ENCODE results near the gene SLC36A1. TPM values are rescaled to one million over a fixed set of nuclear protein-coding genes. Genes with fewer than 3 reads are reported as not detected.
"Not testable (repeated sequence)": the region's sequence is repeated elsewhere in the genome, so short reads cannot be mapped to it uniquely, and the experiment has no call there.

The SLC36A1 gene
- total RNA-seq, 5 donors from 2014 or later (not counting 1 experiment from before 2014, with no cell fraction given): 5.1 to 8.5 (median 6.3) TPM

- Mint-ChIP-seq H3K4me3 (no peak overlapping the region), H3K27me3 (peaks cover 10 to 17% of the 10 kb centered on the region in 2 donors), H3K27ac (no peak overlapping the region), H3K36me3 (peaks cover 7% of the 10 kb centered on the region), H3K4me1 (no peaks in the 10 kb centered on the region), H3K9me3 (peaks cover 5 to 26% (median 11%) of the 10 kb centered on the region in 3 donors)
- Histone ChIP-seq H3K36me3 (ENCODE audit: control insufficient read depth in 2 of 2, extremely low read depth in 1 of 2, insufficient read depth in 1 of 2, low read length in 1 of 2) (no peaks in the 10 kb centered on the region), H3K27me3 (replicated peaks in 1 of 2; ENCODE audit: control insufficient read depth in 2 of 2, extremely low read depth in 1 of 2, insufficient read depth in 2 of 2, low read length in 1 of 2) (peaks cover 0 to 8% of the 10 kb centered on the region in 2 experiments), H3K4me3 (ENCODE audit: control insufficient read depth in 1 of 2, extremely low read depth in 1 of 2, low read length in 1 of 2) (no peak overlapping the region), H3K9me3 (no peaks in the 10 kb centered on the region), H3K27ac (ENCODE audit: low read length) (no peak overlapping the region), H3K4me1 (ENCODE audit: control insufficient read depth in 1 of 2, extremely low read depth in 1 of 2, insufficient read depth in 2 of 2, low read length in 2 of 2) (no peaks in the 10 kb centered on the region)
- CTCF ChIA-PET: no interaction called here
- POLR2A ChIA-PET: no interaction called here
- ATAC-seq (replicated peaks in 1 of 4) (no peak), DNase-seq (no peak)
- 45% methylated on average over 2 of the region's 3 CpGs for WGBS (ENCODE audit: insufficient coverage)
Observed at GRCh38 chr5:151414536-151414935, 32.9 kb upstream of the SLC36A1 start.

- H3K27ac Mint-ChIP-seq: no peak overlapping the region
- H3K4me3 Mint-ChIP-seq: no peak overlapping the region
- no peaks in the 10 kb centered on the region for H3K4me1 Mint-ChIP-seq
- no peak overlapping the region for H3K27ac ChIP-seq (ENCODE audit: low read length)
- H3K4me3 ChIP-seq (ENCODE audit: control insufficient read depth in 1 of 2, extremely low read depth in 1 of 2, low read length in 1 of 2): no peak overlapping the region
- no peak for DNase-seq
- H3K9me3 ChIP-seq: no peaks in the 10 kb centered on the region
- H3K27me3 Mint-ChIP-seq: peaks cover 14 to 16% of the 10 kb centered on the region in 2 donors
- H3K27me3 ChIP-seq (replicated peaks in 1 of 2; ENCODE audit: control insufficient read depth in 2 of 2, extremely low read depth in 1 of 2, insufficient read depth in 2 of 2, low read length in 1 of 2): peaks cover 0 to 7% of the 10 kb centered on the region in 2 experiments
- peaks cover 7% of the 10 kb centered on the region for H3K36me3 Mint-ChIP-seq
- no peaks in the 10 kb centered on the region for H3K4me1 ChIP-seq (ENCODE audit: control insufficient read depth in 1 of 2, extremely low read depth in 1 of 2, insufficient read depth in 2 of 2, low read length in 2 of 2)
- ChIA-PET POLR2A (no interaction called here), CTCF (no interaction called here)
- H3K36me3 ChIP-seq (ENCODE audit: control insufficient read depth in 2 of 2, extremely low read depth in 1 of 2, insufficient read depth in 1 of 2, low read length in 1 of 2): no peaks in the 10 kb centered on the region
- peaks cover 5 to 26% (median 11%) of the 10 kb centered on the region in 3 donors for H3K9me3 Mint-ChIP-seq
- ATAC-seq (replicated peaks in 1 of 4): no peak
Observed at GRCh38 chr5:151417712-151418111, 29.7 kb upstream of the SLC36A1 start.

- H3K4me3 ChIP-seq (ENCODE audit: control insufficient read depth in 1 of 2, extremely low read depth in 1 of 2, low read length in 1 of 2): no peak overlapping the region
- no peaks in the 10 kb centered on the region for H3K9me3 ChIP-seq
- Mint-ChIP-seq H3K9me3 (peaks cover 5 to 26% (median 11%) of the 10 kb centered on the region in 3 donors), H3K36me3 (peaks cover 7% of the 10 kb centered on the region), H3K4me3 (no peak overlapping the region), H3K4me1 (no peaks in the 10 kb centered on the region), H3K27ac (no peak overlapping the region), H3K27me3 (peaks cover 21 to 22% of the 10 kb centered on the region in 2 donors)
- no peaks in the 10 kb centered on the region for H3K4me1 ChIP-seq (ENCODE audit: control insufficient read depth in 1 of 2, extremely low read depth in 1 of 2, insufficient read depth in 2 of 2, low read length in 2 of 2)
- no peak for ATAC-seq (replicated peaks in 1 of 4)
- peaks cover 0 to 7% of the 10 kb centered on the region in 2 experiments for H3K27me3 ChIP-seq (replicated peaks in 1 of 2; ENCODE audit: control insufficient read depth in 2 of 2, extremely low read depth in 1 of 2, insufficient read depth in 2 of 2, low read length in 1 of 2)
- ChIA-PET POLR2A (no interaction called here), CTCF (interaction anchor here in 1 of 2 donors (0.6 kb wide), 1 partner anchor 206 kb away, joined by 4 read pairs; no protein-coding TSS in a partner anchor)
- no peak for DNase-seq
- 78% methylated on average over 3 of the region's 6 CpGs for WGBS (ENCODE audit: insufficient coverage)
- no peaks in the 10 kb centered on the region for H3K36me3 ChIP-seq (ENCODE audit: control insufficient read depth in 2 of 2, extremely low read depth in 1 of 2, insufficient read depth in 1 of 2, low read length in 1 of 2)
- H3K27ac ChIP-seq (ENCODE audit: low read length): no peak overlapping the region
Observed at GRCh38 chr5:151420127-151420526, 27.3 kb upstream of the SLC36A1 start.

GRCh38 chr5:151424892-151425523 lies 22.4 kb upstream of the SLC36A1 start:
- Mint-ChIP-seq H3K4me1 (no peaks in the 10 kb centered on the region), H3K27ac (no peak overlapping the region), H3K9me3 (peaks cover 0 to 4% (median 0%) of the 10 kb centered on the region in 3 donors), H3K27me3 (peaks cover 22 to 24% of the 10 kb centered on the region in 2 donors), H3K36me3 (no peaks in the 10 kb centered on the region), H3K4me3 (no peak overlapping the region)
- ATAC-seq (replicated peaks in 1 of 4) (no peak), DNase-seq (no peak)
- Histone ChIP-seq H3K4me1 (ENCODE audit: control insufficient read depth in 1 of 2, extremely low read depth in 1 of 2, insufficient read depth in 2 of 2, low read length in 2 of 2) (no peaks in the 10 kb centered on the region), H3K4me3 (ENCODE audit: control insufficient read depth in 1 of 2, extremely low read depth in 1 of 2, low read length in 1 of 2) (no peak overlapping the region), H3K36me3 (ENCODE audit: control insufficient read depth in 2 of 2, extremely low read depth in 1 of 2, insufficient read depth in 1 of 2, low read length in 1 of 2) (no peaks in the 10 kb centered on the region), H3K9me3 (no peaks in the 10 kb centered on the region), H3K27me3 (replicated peaks in 1 of 2; ENCODE audit: control insufficient read depth in 2 of 2, extremely low read depth in 1 of 2, insufficient read depth in 2 of 2, low read length in 1 of 2) (peaks cover 2 to 7% of the 10 kb centered on the region in 2 experiments), H3K27ac (ENCODE audit: low read length) (no peak overlapping the region)
- WGBS (ENCODE audit: insufficient coverage): no CpG with 5 or more reads among the region's 8 CpGs
- ChIA-PET CTCF (interaction anchor here in 1 of 2 donors (0.6 kb wide), 1 partner anchor 1056 kb away, joined by 3 read pairs; no protein-coding TSS in a partner anchor), POLR2A (no interaction called here)

GRCh38 chr5:151426347-151426746 lies 21.1 kb upstream of the SLC36A1 start:
- WGBS (ENCODE audit: insufficient coverage): no CpG with 5 or more reads among the region's 6 CpGs
- H3K4me3 Mint-ChIP-seq: not testable (repeated sequence)

GRCh38 chr5:151427258-151427657 lies 20.1 kb upstream of the SLC36A1 start:
- ChIA-PET CTCF (no interaction called here), POLR2A (no interaction called here)
- Histone ChIP-seq H3K9me3 (no peaks in the 10 kb centered on the region), H3K27ac (ENCODE audit: low read length) (no peak overlapping the region), H3K27me3 (replicated peaks in 1 of 2; ENCODE audit: control insufficient read depth in 2 of 2, extremely low read depth in 1 of 2, insufficient read depth in 2 of 2, low read length in 1 of 2) (peaks cover 2 to 6% of the 10 kb centered on the region in 2 experiments), H3K36me3 (ENCODE audit: control insufficient read depth in 2 of 2, extremely low read depth in 1 of 2, insufficient read depth in 1 of 2, low read length in 1 of 2) (no peaks in the 10 kb centered on the region), H3K4me1 (ENCODE audit: control insufficient read depth in 1 of 2, extremely low read depth in 1 of 2, insufficient read depth in 2 of 2, low read length in 2 of 2) (no peaks in the 10 kb centered on the region), H3K4me3 (ENCODE audit: control insufficient read depth in 1 of 2, extremely low read depth in 1 of 2, low read length in 1 of 2) (no peak overlapping the region)
- no CpG with 5 or more reads among the region's 2 CpGs for WGBS (ENCODE audit: insufficient coverage)
- Mint-ChIP-seq H3K9me3 (peaks cover 0 to 4% (median 0%) of the 10 kb centered on the region in 3 donors), H3K27ac (no peak overlapping the region), H3K4me3 (no peak overlapping the region), H3K36me3 (no peaks in the 10 kb centered on the region), H3K27me3 (peaks cover 13 to 19% of the 10 kb centered on the region in 2 donors), H3K4me1 (no peaks in the 10 kb centered on the region)
- no peak for ATAC-seq (replicated peaks in 1 of 4)
- no peak for DNase-seq

More at GRCh38 chr5:151426347-151426746, 21.1 kb upstream of the SLC36A1 start:
- H3K36me3 ChIP-seq (ENCODE audit: control insufficient read depth in 2 of 2, extremely low read depth in 1 of 2, insufficient read depth in 1 of 2, low read length in 1 of 2); H3K4me3 ChIP-seq (ENCODE audit: control insufficient read depth in 1 of 2, extremely low read depth in 1 of 2, low read length in 1 of 2); H3K27ac ChIP-seq (ENCODE audit: low read length); H3K27ac Mint-ChIP-seq; CTCF ChIA-PET; POLR2A ChIA-PET; ATAC-seq (replicated peaks in 1 of 4); H3K4me1 Mint-ChIP-seq; H3K9me3 Mint-ChIP-seq; DNase-seq; H3K36me3 Mint-ChIP-seq; H3K27me3 ChIP-seq (replicated peaks in 1 of 2; ENCODE audit: control insufficient read depth in 2 of 2, extremely low read depth in 1 of 2, insufficient read depth in 2 of 2, low read length in 1 of 2); H3K4me1 ChIP-seq (ENCODE audit: control insufficient read depth in 1 of 2, extremely low read depth in 1 of 2, insufficient read depth in 2 of 2, low read length in 2 of 2); H3K9me3 ChIP-seq: not testable (repeated sequence)
- peaks cover 19 to 24% of the 10 kb centered on the region in 2 donors for H3K27me3 Mint-ChIP-seq
